Panc1 (cell line): Measurements from ENCODE around the gene TNFAIP1.

ENCODE experiments used
- CTCF ChIP-seq: fragments of 450-650 bp; IDR thresholded peaks from 2 replicates; pipeline ENCODE4 v1.5.1; 2017; ENCODE audit warnings: mild to moderate bottlenecking
- POLR2AphosphoS5 ChIP-seq: IDR thresholded peaks from 2 replicates; pipeline ENCODE4 v1.6.1; 2012; ENCODE audit warnings: mild to moderate bottlenecking, low read depth, low read length, moderate library complexity
- REST ChIP-seq, 2 experiments: IDR thresholded peaks; 2 replicates each; pipeline ENCODE4 v1.6.1; 2011 to 2012; ENCODE audit warnings: low read depth in 2 of 2, control low read depth in 1 of 2, low read length in 1 of 2, mild to moderate bottlenecking in 1 of 2, moderate library complexity in 1 of 2; ENCODE audit not compliant: insufficient read depth in 1 of 2
- SIN3A ChIP-seq: IDR thresholded peaks from 2 replicates; pipeline ENCODE4 v1.6.1; 2012; ENCODE audit warnings: low read depth, mild to moderate bottlenecking, low read length, moderate library complexity, borderline replicate concordance; ENCODE audit not compliant: insufficient read depth
- TCF7L2 ChIP-seq: IDR thresholded peaks from 2 replicates; pipeline ENCODE4 v1.6.1; 2011; ENCODE audit warnings: mild to moderate bottlenecking, low read depth, low read length, inconsistent platforms

GRCh38 chr17:28319598-28319935, 16.0 kb upstream of the TNFAIP1 start:
- TF ChIP-seq CTCF: no peak
- TF ChIP-seq POLR2AphosphoS5: no peak
- no peak for TF ChIP-seq REST (IDR thresholded peaks at IDR 0.05; ENCODE audit: insufficient read depth in 1 of 2, low read depth in 2 of 2, low read length in 1 of 2)
- no peak for TF ChIP-seq SIN3A
- TF ChIP-seq TCF7L2: no peak
